Measurements from ENCODE around the gene STK10.

GRCh38 chr5:172213126-172213525 is 25.1 kb upstream of the STK10 start:
- TF ChIP-seq CEBPB (IDR thresholded peaks at IDR 0.05; ENCODE audit: low read depth, low read length) (no peak), POLR2AphosphoS5 (IDR thresholded peaks at IDR 0.05; ENCODE audit: low read depth, low read length) (no peak), MAFK (IDR thresholded peaks at IDR 0.05; ENCODE audit: low read depth, low read length) (no peak), MAX (IDR thresholded peaks at IDR 0.05) (no peak), TEAD4 (IDR thresholded peaks at IDR 0.05; ENCODE audit: low read depth, low read length) (no peak), TAF1 (IDR thresholded peaks at IDR 0.05; ENCODE audit: low read depth, low read length) (no peak), CTCF (IDR thresholded peaks at IDR 0.05; ENCODE audit: control extremely low read depth in 1 of 3, insufficient read depth in 1 of 3, low read depth in 1 of 3, low read length in 3 of 3) (no peak), RAD21 (IDR thresholded peaks at IDR 0.05 in 1 of 2, conservative IDR thresholded peaks at IDR 0.05 in 1 of 2; ENCODE audit: low read depth in 2 of 2, low read length in 2 of 2) (no peak), EP300 (IDR thresholded peaks at IDR 0.05; ENCODE audit: borderline replicate concordance in 1 of 2, low read depth in 2 of 2, low read length in 2 of 2) (no peak), USF2 (IDR thresholded peaks at IDR 0.05; ENCODE audit: low read length) (no peak), EGR1 (IDR thresholded peaks at IDR 0.05; ENCODE audit: borderline replicate concordance, low read depth, low read length) (no peak)
- TF ChIP-seq, protein P1, sequence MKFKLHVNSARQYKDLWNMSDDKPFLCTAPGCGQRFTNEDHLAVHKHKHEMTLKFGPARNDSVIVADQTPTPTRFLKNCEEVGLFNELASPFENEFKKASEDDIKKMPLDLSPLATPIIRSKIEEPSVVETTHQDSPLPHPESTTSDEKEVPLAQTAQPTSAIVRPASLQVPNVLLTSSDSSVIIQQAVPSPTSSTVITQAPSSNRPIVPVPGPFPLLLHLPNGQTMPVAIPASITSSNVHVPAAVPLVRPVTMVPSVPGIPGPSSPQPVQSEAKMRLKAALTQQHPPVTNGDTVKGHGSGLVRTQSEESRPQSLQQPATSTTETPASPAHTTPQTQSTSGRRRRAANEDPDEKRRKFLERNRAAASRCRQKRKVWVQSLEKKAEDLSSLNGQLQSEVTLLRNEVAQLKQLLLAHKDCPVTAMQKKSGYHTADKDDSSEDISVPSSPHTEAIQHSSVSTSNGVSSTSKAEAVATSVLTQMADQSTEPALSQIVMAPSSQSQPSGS (IDR thresholded peaks at IDR 0.05; ENCODE audit: low read length) = no peak

All from H1 (cell line).